Astrocyte of the spinal cord (primary cell): ENCODE results near the gene SYCP3.

Experiments used
- DNase-seq: peaks from one replicate; pipeline ENCODE4 v3.0.0; 2011; ENCODE audit warnings: low read depth, low spot score
- H3K4me3 ChIP-seq: 2 replicates; pipeline ENCODE4 v1.5.1; 2011; ENCODE audit warnings: low read depth, mild to moderate bottlenecking, low read length, moderate library complexity
- in situ Hi-C: cut with HindIII; loops from 2 replicates; pipeline ENCODE4 v1.10.0; 2017; ENCODE audit warnings: low sequenced_read_pairs
- TF ChIP-seq, protein P1 (sequence below): IDR thresholded peaks from 2 replicates; pipeline ENCODE4 v1.5.1; 2012; ENCODE audit warnings: low read depth, mild to moderate bottlenecking, low read length, inconsistent platforms

Gene SYCP3

DNA sequence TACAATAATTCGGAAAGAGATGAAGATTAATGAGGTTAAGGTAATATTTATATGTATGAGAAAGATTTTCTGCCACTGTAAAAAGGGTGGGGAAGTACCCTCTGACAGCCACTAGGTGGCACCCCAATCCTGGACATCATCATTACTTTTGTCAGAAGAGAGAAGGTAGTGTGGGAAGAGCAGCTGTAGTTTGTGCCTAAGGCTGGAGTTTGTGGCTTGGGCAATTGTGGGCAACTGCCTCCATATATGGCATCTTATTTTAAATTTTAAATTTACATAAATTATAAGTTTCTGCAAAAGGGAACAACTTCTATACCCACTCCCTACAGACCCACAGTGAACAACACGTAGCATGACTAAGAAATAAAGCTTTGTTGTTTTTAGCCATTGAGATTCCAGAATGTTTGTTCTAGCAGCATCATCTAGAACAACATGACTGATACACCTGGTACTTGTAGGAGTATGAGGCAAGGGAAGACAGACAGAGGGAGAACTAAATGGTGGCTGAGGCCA lies 34.4 kb upstream of the SYCP3 start:
- TF ChIP-seq, protein P1, sequence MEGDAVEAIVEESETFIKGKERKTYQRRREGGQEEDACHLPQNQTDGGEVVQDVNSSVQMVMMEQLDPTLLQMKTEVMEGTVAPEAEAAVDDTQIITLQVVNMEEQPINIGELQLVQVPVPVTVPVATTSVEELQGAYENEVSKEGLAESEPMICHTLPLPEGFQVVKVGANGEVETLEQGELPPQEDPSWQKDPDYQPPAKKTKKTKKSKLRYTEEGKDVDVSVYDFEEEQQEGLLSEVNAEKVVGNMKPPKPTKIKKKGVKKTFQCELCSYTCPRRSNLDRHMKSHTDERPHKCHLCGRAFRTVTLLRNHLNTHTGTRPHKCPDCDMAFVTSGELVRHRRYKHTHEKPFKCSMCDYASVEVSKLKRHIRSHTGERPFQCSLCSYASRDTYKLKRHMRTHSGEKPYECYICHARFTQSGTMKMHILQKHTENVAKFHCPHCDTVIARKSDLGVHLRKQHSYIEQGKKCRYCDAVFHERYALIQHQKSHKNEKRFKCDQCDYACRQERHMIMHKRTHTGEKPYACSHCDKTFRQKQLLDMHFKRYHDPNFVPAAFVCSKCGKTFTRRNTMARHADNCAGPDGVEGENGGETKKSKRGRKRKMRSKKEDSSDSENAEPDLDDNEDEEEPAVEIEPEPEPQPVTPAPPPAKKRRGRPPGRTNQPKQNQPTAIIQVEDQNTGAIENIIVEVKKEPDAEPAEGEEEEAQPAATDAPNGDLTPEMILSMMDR, result peak; percentile 84
- H3K4me3 ChIP-seq, result no peak overlapping the region
- peak; percentile 77 for DNase-seq
- in situ Hi-C loops, result no loop called here

DNA sequence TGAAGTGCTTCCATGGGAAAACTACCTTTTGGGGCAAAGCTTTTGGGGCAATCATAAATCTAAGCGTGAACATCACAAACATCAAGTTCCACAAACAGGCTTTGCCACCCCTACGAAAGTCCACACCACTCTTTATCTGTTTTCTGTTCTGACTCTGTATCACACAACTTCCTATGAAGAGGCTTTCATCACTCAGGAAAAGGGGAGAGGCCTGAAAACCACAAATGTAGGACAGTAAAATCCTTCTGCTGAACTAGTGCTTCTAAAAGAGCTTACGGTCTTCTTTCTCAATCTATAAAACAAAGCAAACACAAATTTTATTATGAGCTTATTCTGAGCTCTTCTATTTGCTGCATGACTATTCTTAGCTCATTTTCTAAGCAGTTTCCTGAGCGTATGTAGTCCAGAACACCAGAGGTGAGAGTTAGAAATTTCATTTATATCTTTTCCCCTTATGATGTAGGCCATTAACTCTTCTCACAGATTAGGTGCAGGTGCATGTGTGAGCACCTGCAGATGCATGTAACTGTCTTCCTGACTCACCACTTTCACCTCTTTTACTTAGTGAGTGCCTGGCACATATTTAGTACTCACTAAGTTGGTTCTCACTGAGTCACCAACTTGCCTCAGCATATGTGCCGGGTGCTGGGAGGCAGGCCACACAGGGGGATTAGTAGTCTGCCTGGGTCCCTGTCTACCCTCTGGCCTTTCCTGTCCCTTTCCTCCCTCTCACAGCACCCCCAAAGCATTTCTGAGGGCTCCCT lies 32.9 kb upstream of the SYCP3 start:
- no peak overlapping the region for H3K4me3 ChIP-seq
- TF ChIP-seq, protein P1, result no peak
- in situ Hi-C loops, result no loop called here
- DNase-seq, result no peak

DNA sequence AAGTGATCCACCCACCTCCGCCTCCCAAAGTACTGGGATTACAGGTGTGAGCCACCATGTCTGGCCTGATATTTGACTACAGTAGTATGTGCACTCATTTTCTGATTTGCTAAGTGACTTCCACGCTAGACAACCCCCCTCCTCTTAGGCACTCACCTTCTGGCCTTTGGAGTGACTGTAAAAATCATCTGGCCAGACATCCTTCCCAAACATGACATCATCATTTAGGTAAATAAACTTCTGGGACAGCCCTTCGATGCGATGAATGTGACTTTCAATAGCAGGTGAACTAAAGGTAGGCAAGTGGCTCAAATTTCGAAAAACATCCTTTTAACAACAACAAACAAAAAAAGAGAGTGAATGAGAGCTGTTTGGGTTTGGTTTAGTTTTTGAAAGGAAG lies 30.6 kb upstream of the SYCP3 start:
- no peak overlapping the region for H3K4me3 ChIP-seq
- DNase-seq, result no peak
- TF ChIP-seq, protein P1, result no peak
- in situ Hi-C loops, result no loop called here

DNA sequence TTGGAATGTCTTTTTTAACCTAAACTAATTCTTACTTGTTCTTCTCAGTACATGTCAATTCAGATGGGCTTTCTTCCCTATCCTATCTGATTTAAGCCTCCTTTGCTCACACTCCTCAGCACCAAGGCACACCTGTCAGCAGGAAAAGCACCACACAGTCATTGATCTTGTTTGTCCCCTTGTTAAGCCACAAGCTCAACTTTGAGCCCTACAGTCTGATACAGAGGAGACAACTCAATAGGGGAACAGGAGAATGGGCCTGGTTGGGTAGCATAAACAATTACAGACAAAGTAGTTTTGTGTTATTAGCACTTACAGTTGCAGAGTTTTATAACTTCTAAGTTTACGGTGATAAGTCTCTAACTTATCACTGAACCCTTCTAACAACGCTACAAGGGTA lies 29.5 kb upstream of the SYCP3 start:
- in situ Hi-C loops, result no loop called here
- DNase-seq, result no peak
- TF ChIP-seq, protein P1, result no peak
- no peak overlapping the region for H3K4me3 ChIP-seq

DNA sequence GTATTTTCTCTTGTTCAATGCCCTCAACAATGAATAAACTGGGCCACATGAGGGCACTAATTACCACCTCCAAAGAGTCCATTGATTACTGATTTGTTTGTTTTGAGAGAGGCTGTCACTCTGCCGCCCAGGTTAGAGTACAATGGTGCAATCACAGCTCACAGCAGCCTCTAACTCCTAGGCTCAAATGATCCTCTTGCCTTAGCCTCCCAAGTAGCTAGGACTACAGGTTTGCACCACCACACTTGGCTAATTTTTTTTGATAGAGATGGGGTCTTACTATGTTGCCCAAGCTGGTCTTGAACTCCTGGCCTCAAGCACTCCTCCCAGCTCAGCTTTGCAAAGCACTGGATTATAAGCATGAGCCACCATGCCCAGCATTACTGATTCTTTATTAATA lies 28.3 kb upstream of the SYCP3 start:
- TF ChIP-seq, protein P1, result no peak
- DNase-seq, result no peak
- H3K4me3 ChIP-seq, result no peak overlapping the region
- in situ Hi-C loops, result no loop called here

DNA sequence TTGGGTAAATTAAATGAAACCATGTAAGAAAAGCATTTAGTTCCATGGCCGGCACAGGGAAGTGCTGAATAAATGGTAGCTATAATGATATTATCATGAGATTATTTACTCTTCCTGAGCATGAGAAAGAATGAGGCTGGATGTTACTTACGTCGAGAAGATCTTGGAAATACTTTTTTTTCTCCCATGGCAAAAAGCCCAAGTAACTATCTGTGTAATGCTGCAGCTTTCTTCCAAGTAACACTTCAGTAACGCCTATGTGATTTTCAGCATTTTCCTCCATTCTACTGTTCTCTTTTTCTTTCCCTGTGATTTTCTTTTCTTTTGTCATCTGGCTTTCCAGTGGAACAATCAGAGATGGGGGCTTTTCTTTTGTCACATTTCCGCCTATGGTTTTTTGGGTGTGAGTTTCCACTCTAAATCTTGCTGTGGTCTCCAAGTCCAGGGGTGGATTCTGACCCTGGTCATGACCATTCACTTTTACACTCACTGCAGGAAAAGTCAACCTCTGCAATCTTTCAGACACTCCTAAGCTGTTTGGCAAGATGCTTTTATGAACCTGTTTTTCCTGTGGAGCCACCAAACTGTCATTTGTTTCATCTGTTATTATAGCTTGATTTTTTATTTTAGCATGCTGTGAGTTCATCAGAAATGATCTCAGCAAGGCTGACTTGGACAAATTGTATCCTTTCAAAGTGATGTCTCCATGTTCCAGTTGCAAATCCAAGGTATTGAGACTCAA lies 25.0 kb upstream of the SYCP3 start:
- in situ Hi-C loops, result no loop called here
- H3K4me3 ChIP-seq, result no peak overlapping the region
- TF ChIP-seq, protein P1, result no peak
- DNase-seq, result no peak
